Activated gamma-delta T cell (primary cell): ENCODE data around the gene MYH10.

ENCODE experiments used
- DNase-seq: peaks from one replicate; lab custom pipeline; 2025; lab: John Stamatoyannopoulos, UW

MYH10 gene

DNA sequence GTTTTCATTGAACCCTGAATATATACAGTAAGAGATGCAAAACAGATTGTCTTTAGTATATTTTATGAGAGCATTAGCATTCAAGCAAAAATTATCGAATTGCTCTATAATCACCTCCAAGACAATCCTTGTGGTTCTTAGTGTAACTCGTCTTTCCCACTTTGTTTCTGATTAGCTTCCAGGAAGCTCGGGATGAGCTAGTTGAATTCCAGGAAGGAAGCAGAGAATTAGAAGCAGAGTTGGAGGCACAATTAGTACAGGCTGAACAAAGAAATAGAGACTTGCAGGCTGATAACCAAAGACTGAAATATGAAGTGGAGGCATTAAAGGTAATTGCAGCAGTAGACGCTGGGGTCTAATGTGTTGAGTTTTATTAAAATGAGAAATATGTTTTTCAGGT lies 185.0 kb downstream of the MYH10 start:
- no peak for DNase-seq

DNA sequence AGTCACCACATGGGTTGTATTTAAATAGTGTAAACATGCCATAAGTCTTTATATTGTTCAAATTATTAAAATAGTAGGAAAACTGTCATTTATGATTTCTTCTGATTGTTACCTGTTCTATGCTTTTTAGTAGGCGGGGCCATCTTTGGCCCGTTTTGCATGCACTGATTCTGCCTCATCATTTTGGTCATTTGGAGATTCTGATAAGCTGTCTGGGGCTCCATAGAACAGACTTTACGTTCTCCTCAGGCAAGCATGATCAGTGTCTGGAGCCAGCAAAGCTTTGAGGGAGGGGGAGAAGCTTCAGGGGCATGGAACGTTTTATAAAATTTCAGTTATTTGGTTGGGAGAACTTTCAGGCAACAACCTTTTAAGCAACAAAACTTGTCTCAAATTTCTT lies 186.0 kb downstream of the MYH10 start:
- no peak for DNase-seq

DNA sequence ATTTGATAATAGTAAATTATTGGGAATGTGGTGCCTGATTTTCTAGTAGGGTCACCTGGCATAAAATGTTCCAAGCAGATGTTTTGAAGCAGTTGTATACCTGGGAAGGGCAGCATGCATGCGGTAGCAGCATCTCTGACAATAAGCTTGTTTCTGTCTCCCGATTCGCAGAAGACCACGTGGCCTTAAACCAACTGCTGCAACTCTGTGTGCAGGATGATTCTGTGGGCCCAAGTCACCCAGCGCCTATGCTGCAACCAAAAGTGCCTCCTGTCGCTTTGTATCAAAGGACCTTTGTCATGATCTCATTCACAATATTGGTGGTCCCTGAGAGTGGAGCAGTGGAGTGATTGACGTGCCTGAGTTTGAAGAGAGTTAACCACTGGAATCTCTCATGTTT lies 186.8 kb downstream of the MYH10 start:
- DNase-seq, result no peak

DNA sequence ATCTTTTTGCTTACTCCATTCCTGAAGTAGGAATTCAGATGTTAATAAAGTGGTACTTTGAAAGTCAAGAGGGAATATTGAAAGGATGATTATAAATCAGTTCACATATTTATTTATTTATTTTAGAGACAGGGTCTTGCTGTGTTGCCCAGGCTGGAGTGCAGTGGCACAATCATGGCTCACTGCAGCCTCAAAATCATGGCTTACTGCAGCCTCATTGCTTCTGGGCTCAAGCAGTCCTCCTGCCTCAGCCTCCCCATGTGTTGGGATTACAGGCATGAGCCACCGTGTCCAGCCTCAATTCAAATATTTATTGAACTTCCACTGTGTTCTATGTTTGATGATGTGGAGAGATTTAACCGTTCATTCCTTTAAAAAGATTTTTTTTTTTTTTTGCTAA lies 188.2 kb downstream of the MYH10 start:
- no peak for DNase-seq

GRCh38 chr17:8441690-8442089 lies 188.8 kb downstream of the MYH10 start:
- no peak for DNase-seq

GRCh38 chr17:8439681-8440080 lies 190.8 kb downstream of the MYH10 start:
- no peak for DNase-seq

DNA sequence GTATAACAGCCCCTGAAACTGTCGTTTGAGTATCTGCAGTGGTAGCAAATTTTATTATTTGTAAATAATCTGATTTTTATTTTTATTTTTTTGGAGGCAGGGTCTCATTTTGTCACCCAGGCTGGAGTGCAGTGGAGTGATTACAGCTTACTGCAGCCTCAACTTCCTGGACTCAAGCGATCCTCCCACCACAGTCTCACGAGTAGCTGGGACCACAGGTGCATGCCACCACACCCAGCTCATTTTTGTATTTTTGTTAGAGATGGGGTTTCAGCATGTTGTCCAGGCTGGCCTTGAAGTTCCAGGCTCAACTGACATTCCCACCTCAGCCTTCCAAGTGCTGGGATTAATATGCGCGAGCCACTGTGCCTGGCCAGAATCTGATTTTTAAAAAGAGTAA lies 192.1 kb downstream of the MYH10 start:
- DNase-seq, result no peak

DNA sequence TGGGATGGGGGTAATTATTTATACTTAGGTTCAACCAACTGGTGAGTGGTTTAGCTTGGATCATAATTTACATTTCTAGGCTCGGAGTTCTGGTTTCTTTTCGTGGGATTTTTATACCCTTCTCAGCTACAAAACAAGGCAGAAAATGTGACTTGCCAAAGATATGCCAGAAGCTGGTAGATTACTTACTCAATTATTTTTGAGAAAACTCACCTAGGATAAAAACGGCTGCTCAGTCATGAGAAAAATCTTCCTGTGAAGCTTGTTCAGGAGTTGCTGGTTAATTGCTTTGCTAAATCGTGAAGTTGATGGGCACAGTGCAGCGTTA lies 193.7 kb downstream of the MYH10 start:
- no peak for DNase-seq

DNA sequence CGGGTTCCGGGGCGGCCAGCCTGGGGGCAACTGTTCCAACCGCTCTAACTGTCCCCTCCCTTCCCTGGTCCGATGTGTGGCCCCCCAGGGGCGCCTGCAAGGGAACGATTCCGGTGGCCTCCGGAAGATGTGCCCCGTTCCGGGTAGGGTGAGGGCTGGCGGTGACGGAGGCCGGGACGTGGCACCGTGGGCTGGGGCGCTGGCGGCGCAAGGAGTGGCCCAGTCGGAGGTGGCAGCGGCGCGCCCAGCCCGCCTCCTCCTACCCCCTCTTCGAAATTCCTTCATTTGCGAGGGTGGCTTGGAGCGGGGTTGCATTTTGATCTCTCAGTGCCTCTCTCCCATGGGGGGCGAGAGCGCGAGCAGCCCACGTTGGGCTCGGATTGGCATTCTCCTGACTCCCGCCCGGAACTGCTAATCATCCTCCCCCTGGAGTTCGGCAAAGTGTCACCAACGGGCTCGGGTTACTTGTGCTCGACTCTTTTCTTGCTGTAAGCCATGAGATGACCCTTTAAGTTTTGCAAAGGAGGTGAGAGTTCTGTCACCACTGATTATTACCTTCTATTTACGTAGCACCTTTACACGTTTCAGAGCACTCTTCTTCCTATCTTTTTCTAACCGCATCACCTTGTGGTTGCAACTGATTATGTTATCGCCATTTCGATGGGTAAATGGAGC lies 194.2 kb downstream of the MYH10 start:
- DNase-seq, result peak; percentile 52

DNA sequence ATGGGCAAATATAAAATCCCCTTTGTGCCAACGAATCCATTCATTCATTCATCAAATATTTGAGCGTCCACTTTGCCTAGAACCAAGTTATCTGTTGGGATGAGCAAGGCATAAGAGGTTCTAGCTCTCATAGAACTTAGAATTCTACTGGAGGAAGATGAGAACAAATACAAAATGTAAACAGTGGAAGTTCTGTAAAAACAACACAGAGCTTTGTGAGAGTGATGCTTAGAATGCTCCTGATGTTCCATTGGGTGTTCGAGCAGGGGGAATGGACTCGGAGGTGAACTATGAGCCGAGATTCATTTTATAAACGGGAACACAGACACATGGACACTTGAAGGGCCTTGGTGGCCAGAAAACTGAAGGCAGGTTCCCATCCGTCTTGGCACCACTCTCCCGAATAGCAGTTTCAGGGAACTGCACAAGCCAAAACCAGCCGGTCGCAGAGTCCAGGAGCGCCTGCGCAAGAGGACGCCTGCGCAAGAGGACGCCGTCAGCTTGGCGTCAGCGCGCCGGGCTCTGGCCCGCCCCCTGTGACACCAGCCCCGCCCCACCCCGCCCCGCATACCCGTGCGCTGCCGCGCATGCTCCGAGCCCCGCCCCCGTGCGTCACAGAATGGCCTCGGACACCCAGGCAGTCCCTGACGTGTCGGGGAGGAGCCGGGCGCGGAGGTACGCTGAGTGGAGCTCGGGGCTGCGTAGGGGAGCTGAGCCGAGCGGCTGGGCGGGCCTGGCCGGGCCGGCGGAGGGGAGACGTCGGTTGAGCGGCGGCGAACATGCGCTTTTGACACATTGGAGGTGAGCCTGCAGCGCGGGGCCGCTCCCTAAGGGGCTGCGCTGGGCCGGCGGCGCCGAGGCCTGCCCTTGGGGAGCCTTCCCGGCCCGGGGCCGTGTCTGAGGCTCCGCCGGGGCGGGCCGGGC lies 195.0 kb downstream of the MYH10 start, which contains the start of gene NDEL1:
Gene NDEL1 (plus strand): TSS at position 640 of the 924 bp plus-strand sequence. CDS start 8,388 bp downstream, outside the sequence.
- peak; percentile 100 for DNase-seq

DNA sequence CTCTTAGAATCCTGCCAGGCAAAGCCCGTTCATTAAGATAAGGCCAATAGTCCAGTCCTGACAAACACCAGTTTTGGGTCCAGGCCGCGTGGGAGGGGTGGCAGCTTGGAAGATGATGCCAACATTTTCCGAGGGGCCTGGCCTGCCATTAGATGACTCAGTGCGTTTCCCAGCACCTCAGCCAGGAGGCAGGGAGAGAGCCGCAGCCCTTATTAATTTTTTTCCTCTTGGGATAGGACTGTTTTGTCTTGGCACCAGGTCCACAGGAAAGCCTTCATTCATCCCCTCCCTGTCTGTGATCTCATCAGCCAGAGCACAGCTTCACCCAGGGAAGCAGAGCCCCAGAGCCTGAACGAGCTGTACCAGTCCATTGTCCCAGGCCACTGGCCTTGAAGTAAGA lies 199.6 kb downstream of the MYH10 start:
- DNase-seq, result no peak

GRCh38 chr17:8426802-8427201 lies 203.7 kb downstream of the MYH10 start:
- DNase-seq, result no peak

DNA sequence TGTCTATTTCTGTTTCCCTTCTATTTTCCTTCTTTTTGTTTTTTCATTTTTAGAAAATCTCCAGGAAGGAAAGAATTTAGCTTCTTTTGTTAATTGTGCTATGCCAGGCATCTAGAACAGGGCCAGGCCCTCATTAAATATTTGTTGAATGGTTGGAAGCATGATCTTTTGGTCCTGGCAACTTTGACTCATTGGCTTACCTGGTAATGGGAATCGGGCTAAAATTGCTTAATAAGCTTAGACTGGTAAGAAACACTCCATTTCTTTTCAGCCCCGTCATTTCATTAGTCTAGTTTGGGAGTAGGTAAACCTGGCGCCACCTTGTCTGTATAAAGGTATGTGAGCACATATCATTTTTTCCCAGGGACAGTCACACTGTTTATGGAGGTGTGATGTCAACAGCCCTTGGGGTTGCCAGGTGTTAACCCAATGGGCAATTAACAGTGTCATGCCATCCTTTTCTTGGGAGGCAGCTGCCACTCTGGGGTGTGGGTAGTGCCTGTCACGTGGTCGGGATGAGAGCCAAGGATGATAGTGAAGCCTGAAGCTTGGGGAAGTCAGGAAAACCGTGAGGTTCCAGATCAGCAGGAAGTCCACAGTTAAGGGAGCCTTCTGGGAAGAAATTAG lies 204.3 kb downstream of the MYH10 start:
- no peak for DNase-seq
